GM21786 (cell line): ENCODE measurements around the gene KIF24.
"Not testable (repeated sequence)": the region's sequence is repeated elsewhere in the genome, so short reads cannot be mapped to it uniquely, and the experiment has no call there.

Source experiments
- ATAC-seq: cut with Tn5 transposase; IDR thresholded peaks from one replicate; pipeline ENCODE4 v1.9.1; 2021; ENCODE audit not compliant: unreplicated experiment

Gene KIF24

DNA sequence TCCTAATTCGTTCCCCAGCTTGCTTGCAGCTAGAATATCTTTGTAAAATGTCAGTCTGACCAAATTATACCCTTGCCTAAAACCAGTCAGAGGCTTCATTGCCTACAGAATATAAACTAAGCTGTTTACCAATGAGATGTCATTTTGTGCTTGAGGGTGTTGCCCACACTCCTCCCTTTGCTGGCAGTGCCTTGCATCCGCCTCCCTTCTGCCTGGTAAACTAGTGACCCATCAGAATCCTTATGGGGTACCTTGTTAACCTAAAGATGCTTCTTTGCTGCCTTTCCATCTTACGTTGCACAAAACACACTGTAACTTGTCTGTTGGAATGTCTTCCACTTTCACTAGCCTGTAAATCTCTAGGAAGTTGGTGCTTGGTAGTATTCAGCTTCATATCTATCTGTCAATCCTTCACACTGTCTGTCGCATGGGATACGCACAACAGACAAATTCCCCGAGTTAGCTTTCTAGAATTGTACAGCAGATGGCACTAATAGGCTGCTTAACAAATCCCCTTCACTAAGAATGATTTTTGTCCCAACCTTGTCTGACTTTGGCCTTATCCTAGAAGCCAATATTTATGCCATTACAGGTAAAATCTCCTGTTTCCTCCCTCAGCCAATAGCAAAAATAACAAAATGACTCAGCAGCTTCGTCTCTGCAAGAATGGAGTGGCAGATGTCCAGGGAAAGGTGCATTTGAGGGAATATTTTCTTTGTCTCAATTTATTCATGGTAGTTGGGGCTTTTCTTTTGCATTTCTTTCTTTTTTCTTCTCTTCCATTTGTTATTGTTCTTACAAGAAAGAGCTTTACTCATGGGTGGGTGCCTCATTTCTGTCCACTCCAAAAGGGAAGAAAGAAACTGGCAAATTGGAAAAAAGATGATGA lies 3.3 kb upstream of the KIF24 start:
- ATAC-seq = no peak

DNA sequence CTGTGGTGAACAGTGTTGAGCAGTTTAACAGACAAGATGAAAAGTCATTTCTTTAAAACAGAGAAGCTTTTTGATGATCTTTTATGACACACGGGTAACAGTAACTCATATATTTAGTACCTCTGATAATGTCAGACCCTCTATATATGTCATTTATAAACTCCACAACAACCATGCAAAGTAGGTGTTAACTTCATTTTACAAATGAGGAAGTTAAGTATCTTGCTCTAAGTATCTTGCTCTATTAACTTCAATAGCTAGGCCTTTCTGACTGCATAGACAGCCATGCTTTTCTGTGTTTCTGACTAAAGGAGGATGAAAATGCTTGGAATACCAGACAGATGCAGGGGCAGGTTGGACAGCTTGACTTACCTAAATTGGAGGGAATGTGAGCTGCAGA lies 2.1 kb upstream of the KIF24 start:
- no peak for ATAC-seq

DNA sequence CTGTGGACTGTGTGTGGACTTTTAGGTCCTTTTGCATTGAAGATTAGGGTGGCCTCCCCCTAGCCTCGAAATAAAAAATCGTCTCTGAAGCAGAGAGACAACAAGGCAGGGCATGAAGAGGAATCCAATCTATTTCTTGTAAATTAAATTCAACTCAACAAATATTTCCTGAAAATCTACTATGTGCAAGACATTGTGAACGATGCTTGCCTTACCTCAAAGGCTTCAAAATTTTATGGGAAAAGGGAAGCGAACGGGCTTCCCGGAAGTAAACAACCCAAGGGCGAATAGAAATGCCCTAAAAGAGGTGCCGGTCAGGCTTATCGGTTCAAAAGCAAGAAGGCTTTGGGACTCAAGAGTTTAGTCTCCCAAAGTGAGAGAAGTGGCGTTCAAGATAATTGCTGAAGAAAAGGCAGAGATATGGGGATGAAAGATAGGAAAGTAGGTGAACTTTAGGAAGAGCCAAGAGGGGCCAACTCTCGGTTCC lies 525 bp downstream of the KIF24 start:
- ATAC-seq = no peak

DNA sequence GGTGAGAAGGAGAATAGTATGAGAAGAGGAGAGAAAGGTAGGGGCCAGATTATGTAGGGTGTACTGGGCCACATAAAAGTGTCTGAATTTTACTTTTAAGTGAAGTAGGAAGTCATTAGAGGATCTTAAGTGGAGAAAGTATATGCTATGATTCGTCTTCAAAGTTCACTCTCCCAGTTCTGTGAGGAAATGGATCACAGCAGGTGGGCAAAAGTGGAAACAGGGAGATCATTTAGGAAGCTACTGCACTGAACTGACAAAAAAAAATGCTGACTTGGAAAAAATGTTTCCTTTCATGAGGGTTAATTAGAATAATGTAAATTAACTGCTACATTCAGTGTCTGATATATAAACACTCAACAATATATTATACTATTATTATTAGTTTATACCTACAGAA lies 2.4 kb downstream of the KIF24 start:
- ATAC-seq = no peak

DNA sequence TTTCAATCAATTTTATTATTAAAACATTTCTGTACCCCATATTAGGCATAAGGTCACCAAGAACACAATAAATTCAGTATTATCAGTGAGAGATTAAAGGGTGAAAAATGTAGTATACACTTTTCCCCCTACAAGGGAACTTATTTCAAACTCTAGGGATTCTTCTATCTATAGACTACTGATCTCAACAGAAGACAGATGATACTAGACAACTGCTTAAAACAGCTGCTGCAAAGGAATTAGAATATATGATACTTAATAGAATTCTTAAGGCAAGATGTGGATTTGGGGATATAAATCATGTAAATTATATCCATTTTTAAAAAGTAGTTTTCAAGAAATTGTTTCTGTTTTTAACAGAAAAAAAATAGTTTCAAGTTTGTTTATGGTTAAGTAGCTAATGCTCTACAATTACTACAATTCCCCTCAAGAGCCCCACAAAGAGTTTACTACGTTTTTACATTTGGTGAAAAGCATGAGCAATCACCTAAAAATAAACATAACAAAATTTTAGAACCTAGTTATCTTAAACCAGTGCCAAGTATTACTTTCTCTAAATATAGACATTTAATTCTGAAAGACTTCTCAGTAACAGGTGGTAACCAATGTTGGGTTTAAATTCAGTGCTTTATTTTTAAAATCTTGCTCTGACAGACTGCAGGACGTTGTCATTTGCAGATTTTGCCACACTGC lies 6.0 kb downstream of the KIF24 start:
- no peak for ATAC-seq

DNA sequence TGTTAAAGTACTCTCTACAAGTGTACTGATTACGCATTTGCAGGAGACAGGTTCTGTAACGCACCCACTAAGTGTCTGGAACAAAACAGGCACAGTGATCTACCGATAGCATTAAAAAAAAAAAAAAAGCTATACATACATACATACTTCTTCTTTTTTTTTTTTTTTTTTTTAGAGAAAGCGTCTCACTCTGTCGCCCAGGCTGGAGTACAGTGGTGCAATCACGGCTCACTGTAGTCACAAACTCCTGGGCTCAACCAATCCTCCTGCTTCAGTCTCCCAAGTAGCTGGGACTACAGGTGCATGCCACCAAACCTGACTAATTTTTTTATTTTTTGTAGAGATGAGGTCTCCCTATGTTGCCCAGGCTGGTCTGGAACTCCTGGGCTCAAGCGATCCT lies 7.6 kb downstream of the KIF24 start:
- no peak for ATAC-seq

DNA sequence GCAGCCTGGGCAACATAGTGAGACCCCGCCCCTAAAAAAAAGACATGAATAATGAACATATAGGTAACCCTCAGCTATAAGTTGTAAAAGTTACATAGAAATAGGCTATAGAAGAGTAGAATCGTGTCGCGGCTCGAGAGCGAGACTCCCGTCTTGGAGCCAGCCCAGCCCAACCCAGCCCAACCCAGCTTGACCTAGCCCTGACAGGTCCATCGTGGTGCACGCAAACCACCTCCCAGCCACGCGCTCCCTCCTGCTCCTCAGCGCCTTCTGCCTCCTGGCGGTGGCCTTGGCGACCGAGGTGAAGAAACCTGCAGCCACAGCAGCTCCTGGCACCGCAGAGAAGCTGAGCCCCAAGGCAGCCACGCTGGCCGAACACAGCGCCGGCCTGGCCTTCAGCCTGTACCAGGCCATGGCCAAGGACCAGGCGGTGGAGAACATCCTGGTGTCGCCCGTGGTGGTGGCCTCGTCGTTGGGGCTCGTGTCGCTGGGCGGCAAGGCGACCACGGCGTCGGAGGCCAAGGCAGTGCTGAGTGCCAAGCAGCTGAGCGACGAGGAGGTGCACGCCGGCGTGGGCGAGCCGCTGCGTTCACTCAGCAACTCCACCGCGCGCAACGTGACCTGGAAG lies 10.8 kb downstream of the KIF24 start:
- ATAC-seq = no peak

DNA sequence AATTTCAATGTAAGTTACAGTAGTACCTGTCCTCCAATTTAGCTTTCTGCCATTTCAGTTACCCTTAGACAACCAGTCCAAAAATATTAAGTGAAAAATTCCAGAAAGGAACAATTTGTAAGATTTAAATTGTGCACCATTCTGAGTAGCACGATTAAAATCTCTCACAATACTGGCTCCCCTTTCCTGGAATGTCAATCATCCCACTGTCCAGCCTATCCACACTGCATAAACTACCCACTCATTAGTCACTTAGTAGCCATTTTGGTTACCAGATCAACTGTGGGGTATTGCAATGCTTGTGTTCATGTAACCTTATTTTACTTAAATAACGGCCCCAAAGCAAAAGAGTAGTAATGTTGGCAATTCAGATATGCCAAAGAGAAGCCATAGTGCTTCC lies 11.6 kb downstream of the KIF24 start:
- no peak for ATAC-seq

DNA sequence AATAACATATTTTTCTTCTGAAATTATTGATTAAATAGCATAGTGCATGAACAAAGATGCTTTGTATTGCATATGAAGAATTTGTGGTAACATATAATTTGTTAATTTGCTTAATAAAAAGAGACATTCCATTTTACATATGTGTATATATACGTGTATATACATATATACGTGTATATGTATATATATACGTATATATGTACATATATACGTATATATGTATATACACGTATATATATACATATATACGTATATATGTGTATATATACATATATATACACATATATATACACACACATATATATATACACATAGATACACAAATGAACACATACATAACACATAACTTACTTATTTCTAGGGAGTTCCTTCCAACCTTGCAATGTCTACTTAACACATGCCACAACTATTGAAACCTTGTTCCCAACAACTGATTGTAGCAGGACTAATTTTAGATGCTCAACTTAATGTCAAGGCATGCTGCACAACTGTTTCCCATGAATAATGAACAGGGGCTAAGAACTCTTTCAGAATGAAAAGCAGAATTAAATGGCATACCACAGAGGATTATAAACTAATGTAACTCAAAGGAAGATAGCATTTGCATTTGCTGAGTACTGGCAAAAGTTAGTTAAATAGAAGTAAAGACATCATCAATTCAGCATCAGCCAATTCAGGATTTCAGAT lies 17.4 kb downstream of the KIF24 start:
- no peak for ATAC-seq

DNA sequence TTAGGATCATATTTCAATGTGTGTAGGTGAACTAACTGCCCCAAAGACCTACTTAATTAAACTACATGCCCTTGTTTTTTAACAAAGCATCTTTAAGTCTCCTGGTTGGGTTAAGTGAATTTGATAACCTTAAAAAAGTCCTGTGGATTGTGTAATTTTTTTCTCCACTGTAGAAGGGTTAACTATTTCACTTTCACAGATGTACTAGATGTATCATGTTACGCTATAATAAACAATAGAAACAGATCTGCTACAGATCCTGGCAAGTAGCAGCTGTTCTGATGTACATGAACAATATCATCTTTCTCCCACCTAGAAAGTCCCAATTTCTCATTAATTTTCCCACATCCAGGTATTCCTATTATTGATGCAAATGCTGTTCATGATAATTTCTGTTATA lies 18.9 kb downstream of the KIF24 start:
- ATAC-seq = no peak

DNA sequence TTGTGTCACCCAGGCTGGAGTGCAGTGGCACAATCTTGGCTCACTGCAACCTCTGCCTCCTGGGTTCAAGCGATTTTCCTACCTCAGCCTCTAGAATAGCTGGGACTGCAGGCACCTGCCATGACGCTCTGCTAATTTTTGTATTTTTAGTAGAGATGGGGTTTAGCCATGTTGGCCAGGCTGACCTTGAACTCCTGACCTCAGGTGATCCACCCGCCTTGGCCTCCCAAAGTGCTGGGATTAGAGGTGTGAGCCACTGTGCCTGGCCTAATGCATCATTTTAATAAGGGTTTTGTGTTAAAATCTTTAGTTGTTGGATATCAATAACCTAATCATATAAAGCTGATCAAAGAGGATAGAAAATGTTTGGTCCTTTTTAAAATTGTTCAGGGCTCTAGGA lies 20.8 kb downstream of the KIF24 start:
- ATAC-seq = not testable (repeated sequence)

DNA sequence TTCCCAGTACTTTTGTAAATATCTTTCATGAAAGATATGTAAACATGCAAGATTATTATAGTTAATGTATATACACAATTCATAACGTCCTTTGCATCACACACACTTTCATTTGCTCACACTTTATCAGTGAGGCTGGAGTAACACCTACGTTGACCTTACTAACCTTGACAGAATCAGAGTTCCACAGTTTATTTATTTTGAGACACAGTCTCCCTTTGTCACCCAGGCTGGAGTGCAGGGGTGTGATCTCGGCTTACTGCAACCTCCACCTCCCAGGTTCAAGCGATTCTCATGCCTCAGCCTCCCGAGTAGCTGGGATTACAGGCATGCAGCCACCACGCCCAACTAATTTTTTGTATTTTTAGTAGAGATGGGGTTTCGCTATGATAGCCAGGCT lies 28.0 kb downstream of the KIF24 start:
- ATAC-seq = not testable (repeated sequence)

DNA sequence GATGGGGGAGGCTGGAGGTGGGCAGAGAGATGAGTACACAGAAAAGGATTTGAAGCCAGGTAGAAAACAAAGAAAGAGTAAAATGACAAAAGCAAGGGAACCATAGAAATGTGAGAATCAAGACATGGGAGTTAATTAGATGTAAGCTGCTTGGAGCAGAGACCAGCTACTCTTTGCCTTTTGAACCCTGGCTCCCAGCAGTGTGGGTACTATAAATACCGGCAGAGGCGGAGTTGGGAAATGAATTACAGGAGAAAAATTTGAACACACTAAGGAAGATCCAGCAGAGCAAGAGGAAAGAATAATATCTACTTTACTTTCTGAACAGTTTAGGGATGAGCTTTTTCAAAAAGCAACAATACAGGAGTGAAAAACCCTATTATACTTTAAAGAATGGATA lies 36.5 kb downstream of the KIF24 start:
- ATAC-seq = no peak

DNA sequence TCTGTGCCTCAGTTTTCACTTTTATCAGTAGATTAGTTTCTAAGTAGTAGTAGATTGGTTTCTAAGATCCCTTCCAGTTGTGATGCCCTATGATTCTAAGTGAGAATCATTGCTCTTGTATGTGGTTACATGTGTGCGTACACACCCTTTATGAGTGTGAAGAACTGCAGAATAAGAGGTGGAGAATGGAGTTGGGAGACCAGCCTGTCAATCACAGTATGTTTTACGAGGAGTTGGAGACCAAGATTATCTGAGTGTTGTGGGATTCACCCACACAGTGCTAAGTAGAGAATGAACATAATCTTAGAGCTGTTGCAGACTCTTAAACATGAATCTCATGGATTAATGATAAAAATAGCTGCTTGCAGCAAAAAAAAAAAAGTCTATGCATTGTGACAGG lies 37.6 kb downstream of the KIF24 start:
- ATAC-seq = no peak

DNA sequence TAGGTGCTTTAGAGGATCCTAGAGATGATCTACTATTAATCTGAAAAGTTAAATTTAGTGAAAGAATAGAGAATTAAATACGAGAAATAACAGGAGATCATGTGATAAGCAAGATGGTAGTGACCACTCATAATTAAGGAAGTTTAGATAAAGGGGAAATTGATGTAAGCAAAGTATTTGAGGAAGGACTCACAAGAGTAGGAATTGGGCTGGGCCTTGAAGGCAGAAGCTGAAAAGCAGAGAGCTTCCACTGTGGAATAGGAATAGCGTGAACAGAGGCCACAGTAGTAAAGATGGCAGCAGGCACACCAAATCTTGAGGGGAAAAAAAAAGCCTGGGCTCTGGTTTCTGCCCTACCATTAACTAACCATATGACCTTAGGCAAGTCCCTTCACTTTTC lies 38.0 kb downstream of the KIF24 start:
- no peak for ATAC-seq

DNA sequence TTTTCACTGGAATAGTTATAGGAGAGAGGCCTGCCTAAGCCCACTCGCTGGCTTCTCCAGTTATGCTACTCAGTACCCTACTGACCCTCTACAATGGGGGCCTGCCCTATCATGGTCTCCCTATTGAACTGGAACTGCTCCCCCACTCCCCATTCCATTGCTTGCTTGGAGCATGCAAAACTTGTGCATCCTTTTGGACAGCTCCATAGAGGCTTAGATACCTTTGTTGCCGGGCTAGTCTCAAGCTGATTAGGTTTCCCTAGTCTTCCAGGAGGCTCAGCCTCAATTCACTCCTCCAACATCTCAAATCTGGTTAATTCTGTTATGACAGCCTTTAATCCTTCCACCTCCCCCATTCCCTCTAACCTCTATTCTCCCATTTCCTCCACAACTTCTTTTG lies 39.9 kb downstream of the KIF24 start:
- ATAC-seq = no peak

DNA sequence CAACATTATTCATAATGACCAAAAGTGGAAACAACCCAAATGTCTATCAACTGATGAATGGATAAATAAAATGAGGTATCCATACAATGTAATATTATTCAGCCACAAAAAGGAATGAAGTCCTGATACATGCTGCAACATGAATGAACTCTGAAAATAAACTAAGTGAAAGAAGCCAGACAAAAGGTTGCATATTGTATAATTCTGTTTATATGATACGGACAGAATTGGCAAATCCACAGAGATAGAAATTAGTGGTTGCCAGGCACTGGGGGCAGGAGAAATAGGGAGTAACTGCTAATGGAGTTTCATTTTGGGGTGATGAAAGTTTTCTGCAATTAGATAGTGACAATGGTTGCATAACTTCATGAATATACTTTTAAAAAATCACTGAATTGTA lies 47.0 kb downstream of the KIF24 start:
- no peak for ATAC-seq

DNA sequence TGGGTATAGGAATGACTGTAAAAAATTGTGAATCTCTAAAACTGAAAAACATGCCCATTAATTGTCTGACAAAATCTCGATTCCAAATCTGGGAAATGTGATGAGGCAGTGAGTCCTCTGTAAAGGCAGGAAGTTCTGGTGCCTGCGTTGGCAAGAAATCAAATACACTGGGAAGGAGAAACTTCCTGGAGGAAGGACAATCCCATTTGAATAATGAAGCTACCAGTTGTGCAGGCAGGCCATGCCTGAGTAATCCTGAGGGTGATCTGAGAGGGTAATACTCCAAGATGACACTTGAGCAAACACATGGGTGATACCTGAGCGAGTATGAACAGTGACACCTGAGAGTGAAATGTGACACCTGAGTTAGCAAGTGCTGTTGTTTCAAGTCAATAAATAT lies 49.7 kb downstream of the KIF24 start:
- ATAC-seq = no peak
